HL-60/S4 (cell line): ENCODE measurements around the gene ZEB2.

Experiments used
- in situ Hi-C: fragments of 300-500 bp; cut with MboI; formaldehyde crosslinking; loops from 2 replicates; pipeline ENCODE4 v1.14.3; 2022; ENCODE audit warnings: low sequenced_read_pairs

ZEB2 gene

DNA sequence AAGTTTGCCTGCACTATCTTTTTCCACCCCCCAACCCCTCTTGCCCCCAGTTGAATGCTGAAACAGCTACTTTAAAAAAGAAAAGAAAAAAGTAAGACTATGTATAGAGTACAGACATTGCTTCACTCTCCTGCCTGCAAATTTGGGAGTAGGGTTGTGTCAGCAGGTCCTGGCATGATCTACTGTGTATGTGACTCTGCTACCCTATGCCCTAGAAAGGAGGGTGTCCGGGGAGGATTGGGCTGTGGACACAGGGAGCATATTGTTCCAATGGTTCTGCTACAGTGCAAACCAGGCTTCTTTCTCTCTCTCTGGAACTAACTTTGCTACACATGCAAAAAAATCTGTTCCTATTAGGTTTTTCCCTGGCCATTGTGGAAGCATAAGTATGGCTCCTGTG, 9.9 kb upstream of the ZEB2 start:
- in situ Hi-C loops: no loop called here

DNA sequence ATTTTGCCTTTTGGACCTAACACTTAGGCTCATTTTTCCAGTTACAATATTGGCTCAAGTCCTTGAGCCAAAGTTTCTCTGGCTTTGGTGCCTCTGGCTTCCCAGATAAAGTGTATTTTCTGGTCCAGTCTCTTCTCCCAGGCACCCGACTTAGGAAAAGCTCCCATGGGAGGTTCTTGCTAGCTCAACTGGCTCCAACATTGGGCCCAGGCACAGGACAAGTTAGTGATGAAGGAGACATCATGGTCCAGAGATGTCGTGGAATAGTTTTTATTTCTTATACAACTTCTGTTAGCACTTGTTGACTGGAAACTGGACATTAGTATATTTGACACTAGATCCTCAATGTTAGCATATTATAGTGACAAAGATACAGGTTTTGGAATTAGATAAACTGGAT, 8.2 kb upstream of the ZEB2 start:
- in situ Hi-C loops: no loop called here

DNA sequence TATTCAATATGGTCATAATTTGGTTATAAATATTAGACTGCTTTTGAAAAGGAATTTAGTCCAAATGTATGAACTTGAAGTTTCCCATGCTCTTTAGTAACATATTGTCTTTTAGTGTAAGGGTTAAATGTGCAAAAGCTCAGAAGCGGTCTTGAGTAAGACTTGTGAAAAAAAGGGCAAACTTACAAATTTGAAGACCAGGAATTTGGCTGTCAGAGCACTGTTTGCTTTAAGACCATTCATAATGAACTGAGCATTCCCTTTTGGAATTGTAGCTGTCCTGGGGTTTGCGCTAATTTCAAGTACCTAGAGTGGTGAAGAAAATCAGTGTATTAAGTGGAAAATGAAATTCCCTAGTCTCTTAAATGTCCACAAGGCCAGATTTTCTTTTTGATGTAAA, 6.9 kb upstream of the ZEB2 start:
- in situ Hi-C loops: no loop called here

DNA sequence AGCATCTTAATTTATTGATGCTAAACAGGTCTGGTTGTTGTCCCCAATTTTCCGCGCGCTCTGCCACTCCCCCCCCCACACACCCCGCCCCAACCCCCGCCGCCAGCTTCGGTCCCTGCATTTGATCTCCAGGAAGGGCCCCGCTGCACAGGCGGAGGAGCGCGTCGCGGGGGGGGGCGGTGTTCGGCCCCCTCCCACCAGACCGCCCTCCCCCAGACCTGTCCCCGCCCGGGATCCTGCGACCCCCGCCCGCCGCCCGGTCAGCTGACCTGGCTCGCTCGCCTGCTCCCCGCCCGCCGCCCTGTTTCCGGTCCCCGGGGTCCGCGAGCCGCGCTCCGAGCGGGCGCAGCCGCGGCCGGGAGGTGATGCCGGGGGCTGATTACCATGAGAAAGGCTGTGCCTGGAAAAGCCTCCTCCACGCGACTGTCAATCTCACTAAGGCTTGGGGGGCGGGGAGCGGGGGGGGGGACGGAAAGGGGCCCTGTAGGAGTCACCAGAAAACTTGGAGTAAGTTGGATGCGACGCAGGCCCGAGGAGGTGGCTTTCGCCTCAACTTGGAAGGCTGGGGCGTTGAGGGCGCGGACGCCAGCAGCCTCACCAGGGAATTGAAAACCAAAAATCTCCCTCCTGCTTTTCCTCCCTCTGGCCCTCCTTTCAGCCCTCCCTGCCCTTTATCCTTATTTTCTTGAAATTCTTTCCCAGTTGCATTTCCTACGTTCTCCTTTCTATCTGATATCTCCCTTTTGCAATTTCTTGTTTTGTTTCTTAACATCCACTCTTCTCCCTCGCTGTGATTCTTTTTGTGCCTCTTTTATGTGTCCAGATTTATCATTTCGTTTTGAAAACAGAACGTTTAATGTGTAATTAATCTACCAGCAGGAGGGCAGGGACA, 4.4 kb upstream of the ZEB2 start:
- in situ Hi-C loops: no loop called here

DNA sequence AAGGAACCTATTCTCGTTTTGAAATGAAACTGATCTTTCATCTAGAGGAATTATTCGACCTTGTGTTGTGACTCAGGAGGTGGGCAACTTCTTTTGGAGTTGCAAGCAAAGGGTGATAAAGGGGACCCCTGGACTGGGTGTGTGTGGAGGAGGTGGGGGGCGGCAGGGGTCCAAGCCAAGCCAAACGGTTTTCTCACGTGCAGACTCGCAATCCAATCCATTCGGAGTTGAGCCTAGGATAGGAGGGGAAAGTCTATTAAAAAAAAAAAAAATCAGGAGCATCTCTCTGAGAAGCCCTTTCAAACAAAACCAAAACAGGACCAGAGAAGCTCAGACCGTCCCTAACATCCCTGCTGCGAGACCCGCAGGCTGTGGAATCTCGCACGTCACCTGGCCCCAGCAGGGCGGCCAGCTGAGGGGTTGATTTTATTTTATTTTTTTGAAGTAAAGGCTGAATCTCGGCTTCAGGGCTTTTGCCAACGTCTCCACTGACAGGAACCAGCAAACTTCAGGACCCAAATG, 3.7 kb upstream of the ZEB2 start:
- in situ Hi-C loops: no loop called here

DNA sequence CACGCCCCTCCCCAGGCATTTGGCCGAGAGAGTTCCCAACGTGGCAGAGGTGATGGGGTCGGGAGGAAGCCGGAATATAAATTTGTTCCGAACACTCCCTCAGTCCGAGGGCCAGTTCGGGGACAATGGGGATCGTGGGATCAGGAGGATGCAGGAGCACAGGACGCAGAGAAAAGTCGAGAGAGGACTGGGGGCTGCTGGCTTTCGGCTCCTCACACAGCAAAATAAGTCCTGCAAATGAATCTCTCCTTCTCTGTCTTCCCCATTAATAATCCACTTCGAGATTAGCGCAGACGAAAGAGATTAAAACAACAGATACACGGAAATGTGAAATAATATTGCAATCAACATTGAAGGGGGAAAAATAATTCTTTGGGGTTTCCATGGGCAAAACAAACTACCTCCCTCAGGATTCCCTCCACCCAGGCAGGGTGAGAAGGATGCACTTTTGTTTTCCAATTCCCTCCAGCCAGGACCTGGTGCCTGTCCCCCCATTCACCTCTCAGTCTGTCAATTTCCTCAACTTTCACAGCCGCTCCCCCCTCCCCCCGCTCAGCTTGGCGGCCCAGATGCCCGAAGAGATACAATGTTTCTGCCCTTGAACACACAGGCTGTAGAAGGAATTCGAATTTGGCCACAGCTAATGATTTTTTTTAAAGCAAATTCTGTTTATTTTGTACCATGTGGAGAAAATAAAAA, 3.1 kb upstream of the ZEB2 start:
- in situ Hi-C loops: no loop called here

DNA sequence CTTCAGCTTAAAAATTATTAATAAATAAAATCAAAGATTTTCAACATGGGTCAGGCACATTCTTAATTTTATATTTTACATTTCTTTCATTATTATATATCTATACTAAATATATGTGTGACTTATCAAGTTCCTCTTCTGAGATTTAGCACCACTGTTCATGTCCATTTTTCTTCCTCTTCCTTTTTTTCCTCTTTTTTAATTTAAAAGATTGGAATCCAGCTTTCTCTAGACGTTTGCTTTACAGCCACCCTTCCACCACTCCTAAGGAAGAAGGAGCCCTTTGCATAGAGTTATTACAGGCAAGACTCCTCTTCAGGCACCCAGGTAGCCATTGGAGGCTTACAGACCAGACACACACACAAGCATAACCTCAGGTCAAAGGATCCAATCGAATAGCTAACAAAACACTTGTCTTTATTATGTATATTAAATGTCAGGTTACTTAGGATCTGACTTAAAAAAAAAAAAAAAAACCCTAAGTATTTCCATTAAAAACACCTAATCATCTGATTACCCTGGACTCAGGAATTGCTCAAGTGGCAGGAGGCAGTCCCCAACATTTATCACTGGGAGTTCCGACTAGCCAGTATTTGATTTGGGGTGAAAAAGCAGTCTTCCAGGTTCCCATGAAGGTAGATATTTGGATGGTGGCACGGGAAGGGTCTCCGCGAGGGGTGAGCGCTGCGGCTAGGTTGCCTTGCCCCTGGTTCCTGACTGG, 2.4 kb upstream of the ZEB2 start:
- in situ Hi-C loops: no loop called here

DNA sequence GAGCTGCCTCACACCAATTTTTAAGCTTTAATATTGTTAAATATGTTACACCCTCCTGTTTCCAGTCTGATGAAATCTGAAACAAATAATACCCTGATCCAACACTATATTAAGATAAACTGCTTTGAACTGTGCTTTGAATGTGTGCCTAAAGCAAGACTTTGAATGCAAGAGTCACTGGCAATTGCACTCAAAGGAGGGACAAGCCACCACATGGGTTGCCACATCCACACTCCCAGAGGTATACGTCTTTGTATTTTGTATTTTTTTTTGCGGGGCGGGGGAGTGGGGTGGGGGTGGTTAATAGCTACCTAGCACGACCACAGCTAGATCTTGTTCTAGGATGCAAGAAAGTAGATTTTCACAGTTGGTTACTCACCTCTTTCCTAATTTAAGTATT, 1.8 kb upstream of the ZEB2 start:
- in situ Hi-C loops: no loop called here

DNA sequence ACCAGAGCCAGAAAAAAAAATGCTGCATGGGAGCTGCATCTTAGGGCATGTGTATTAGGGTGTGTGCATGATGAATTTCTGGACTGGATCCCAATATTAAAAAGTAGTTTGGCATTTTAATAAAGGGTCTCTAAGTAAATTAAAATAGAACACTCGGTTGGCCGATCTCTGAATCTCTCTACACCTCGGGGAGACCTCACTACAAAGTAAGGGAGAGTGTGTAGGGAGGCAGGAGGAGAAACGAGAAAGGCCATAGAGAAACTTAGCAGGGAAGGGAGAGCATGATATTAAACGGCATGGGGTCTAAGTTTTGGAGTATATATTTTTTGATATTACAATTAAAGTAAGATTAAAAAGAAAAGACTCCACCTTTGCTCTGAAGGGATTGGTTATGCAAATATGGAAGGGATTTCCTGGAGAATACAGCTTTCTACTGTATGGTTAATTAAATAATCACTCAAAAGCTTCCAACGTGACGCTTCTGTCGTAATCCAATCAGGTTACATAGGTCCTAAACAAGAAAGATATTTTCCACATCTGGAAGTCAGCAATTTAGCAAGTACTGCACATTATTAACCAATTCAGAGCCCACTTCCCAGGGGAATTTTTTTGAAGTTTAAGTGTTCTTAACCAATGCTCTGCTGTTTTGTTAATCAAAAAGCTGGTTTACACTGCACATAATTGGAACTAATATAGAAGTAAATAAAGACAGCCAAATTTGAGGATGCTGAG, 1.0 kb upstream of the ZEB2 start:
- in situ Hi-C loops: no loop called here

DNA sequence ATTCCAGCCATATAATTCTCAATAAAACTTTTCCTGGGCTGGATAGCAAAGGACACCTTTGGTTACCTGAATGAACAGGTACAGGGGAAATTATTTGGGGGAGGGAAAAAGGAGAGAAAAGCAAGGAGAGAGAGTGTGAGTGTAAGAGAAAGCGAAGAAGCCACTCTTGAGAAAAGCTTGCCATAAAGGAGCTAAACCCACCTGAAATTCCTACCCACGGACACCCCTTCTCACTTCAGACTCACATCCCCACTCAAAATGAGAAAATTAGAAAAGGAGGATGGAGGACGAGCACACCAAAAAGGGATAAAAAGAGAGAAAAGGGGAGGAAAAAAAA, 354 bp downstream of the ZEB2 start:
- in situ Hi-C loops: no loop called here

DNA sequence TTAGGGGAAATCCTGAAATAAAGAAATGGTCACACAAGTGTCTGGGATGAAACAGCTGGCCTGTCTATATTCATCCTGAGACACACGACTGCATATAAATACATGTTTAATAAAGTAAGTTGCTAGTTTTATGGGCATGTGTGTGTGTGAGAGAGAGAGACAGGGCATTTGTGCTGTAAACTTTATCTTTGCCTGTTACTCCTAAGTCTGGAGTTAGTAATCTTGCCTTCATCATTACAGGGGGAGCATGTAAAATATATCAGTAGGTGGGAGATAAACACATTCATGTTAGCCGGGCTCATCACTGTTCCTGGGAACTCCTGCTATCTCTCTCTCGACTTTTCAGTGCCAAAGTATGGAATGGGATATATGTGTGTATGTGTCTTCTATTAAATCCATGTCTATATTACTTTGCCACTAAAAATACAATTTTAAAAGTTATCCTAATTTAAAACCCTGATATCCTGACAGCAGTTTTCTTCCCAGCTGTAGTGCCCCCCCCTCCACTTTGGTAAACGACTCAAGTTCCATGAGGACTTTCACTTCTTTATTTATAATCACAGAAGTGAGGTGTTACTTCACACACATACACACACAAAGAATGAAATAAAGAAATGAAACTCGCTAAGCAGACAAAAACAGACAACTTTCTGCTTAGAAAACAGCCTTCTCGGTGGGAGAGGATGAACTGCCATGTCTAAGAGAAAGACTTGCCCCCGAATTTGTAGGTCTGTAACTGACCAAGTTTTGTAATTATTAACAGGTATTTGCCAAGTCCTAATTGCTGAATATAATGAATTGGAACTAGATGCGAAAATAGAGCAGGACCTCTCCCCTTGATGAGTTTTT, 947 bp downstream of the ZEB2 start:
- in situ Hi-C loops: no loop called here

DNA sequence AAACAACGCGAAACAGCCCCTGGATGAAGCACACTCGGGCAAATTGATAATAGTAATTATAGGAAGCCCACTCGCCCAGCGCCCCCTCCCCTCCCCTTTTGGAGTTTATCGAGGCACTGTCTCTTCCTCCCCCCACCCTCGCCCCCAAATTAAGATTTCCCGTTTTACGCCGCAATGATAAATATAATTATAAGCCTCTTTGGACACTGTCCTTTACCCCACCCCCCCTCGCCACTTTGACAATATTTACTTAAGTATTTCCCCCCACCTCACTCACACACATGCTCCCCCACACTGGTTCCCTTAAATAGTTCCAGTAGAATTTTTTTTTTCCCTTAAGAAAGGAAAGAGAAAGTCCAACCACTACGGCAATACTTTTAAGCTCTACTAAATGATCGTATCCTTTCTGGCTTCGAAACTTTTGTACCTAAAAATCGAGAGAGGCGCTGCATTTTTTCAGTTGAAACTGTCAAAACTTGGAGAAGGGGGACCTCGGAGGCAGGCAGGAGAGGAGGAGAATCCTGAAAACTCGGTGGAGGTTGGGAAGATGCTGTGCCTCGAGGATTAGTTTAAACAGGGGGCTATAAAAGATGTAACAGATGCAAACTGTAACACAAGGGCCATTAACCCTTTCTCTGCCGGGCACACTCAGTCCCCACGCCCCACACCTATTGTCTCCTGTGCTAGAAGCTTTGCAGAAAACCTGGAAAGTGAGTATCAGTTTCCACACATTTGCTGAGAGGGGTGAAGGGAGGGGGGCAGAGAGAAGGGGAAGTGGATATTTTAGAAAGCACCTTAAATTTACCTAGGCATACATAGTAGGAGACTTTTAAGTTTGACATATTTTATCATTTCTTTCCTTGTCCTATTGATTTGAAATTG, 1.8 kb downstream of the ZEB2 start:
- in situ Hi-C loops: no loop called here

DNA sequence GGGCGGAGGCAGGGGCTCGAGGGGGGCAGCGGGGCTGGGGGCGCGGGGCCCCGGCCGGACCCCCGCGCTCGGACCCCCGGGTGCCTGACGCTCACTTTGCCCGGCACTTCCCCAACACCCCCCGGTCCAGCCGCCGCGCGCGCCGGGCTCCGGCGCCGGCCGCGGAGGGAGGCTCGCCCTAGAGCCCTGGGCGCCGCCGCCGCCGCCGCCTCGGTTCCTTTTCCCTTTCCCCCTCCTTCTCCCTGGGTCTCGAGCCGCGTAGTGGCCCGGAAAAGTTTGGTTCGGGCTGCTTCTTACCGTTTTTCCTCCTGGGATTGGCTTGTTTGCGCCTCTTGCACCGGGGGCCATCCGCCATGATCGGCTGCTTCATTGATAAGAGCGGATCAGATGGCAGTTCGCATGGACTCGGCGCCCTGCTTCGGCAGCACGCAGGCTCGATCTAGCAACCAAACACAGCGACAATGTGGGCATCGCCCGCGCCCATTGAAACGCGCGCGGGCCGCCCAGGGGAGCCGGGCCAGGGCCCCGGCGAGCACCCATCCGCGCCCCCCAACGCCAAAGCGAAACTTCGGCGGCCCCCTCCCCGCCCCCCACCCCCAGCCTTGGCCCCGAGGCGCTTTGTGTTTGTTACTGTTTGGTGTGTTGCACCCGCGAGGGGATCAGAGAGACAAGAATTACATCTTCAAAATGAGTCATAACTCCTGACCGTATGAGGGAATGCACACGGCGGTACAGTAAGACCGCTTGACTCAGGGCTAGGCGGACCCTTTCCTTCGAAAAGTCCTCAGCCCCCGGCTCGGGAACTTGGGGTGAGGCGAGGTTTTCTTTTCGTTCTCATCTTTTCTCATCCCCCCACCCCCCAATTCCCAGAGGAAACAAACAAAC, 2.7 kb downstream of the ZEB2 start:
- in situ Hi-C loops: no loop called here

DNA sequence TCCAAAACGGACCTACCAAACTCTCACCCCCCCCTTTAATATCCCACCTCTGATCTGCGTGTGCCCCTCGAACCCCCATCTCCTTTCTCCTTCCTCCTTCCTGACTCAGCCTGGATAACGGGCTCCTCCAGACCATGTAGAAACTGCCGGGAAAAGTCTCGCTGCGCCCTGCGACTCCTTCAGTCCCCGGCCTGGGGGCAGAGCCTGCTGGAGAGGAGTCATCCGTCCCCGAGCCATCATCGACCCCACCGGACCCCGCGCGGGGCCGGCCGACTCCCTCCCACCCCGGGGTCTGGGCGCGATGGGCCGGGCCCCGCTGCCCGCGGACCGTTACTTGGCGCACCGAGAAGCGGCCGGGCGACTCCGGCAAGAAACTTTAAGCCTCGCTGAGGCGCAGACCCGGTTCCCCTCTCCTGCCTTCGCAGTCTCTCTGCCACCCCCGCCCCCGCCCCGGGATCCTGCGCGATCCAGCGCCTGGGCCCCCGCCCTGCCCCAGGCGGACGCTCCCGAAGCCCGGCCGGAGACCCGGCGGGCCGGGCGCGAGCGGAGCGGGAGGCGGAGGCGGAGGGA, 3.4 kb downstream of the ZEB2 start:
- in situ Hi-C loops: no loop called here

DNA sequence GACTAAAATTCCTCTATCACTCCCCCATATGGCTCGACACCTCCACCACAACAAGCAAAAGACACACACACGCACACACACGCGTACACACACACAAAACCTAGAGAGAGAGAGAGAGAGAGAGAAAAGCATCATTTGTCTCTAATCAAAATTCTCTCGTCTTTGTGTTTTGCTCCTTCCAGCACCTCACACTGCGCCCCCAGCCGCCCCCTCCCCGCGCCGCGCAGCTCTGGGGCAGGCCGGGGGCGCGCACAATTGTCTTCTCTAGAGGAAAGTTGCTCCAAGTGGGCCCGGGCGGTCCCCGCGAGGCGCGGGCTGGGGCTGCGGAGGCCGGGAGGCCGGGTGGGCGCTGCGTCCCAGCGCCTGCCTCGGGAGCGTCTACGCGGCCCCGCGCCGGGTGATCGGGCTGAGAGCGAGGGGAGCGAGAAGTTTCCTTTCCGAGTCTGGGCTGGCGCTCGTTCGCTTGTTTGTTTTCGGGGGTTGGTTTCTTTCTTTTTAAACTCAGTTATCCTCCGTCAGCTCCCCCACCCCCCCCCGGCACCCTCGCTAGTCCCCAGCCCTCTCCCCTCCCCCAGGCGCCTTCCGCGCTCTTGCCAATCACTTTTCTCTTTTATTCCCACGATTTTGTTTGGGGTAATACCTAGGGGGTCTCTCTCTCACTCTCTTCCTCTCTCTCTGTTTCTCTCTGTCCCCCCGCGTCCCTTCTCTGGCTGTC, 4.1 kb downstream of the ZEB2 start:
- in situ Hi-C loops: no loop called here

DNA sequence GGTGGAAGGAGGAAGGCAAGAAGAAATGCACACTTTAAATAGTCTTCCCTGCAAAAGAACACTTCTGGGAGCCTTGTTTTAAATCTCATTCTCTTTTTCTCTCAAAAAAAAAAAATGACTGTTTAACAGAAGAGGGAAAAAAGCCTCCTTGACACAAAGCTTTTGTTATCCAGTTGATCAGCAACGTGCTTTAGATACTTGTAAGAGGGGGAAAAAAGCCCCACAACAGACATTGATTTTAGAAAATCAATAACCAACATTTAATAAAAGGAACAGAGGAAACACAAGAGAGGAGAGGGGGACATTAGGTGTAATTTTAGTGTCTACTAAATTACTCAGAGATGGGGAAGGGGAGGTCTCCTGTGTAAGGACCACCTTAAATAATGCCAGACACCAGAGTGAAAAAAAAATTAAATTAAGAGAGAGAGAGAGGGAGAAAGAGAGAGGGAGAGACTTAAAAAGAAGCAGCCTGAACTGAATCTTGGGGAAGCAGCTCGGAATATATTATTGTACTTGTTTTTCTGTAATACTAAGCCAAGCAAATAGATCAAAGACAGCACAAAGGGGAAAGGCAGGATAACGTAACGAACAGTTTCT, 4.7 kb downstream of the ZEB2 start:
- in situ Hi-C loops: no loop called here

DNA sequence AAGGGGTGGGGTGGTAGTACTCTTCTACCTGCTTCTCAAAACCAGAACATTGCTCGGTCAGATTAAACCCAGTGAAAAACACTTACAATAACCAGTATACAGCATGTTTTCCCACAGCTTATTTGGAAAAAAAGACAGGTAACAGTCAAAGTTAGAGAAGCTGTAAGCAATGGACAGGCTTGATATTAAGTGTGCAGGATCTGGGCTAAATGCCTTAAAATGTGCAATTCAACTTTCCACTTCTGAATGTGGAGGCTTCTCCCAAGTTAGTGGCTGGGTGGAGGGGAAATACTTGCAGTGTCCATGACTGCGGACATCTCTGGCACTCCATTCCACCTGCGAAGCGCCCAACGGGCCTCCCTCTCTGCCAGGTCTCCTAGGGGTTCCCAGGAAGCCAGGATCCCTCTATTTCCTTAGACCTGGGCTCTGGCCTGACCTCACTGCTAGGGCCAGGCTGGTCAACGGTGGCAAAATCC, 5.3 kb downstream of the ZEB2 start:
- in situ Hi-C loops: no loop called here
